B cell (primary cell): ENCODE data around the gene RNF187. TPM values are rescaled to one million over a fixed set of nuclear protein-coding genes. Genes with fewer than 3 reads are reported as not detected.

Experiments
- ATAC-seq: fragments of 200-7000 bp; cut with Tn5 transposase; one replicate; pipeline ENCODE4 v1.10.0; 2021; ENCODE audit warnings: low read depth, mild to moderate bottlenecking, moderate number of reproducible peaks, moderate library complexity
- CTCF ChIA-PET: fragments of 350-600 bp; sonication (Branson Sonifier 250); formaldehyde crosslinking; loops from one replicate; lab custom pipeline; 2021; ENCODE audit warnings: antibody characterized with exemption, inconsistent platforms; lab: Charles Lee
- POLR2A ChIA-PET: fragments of 350-600 bp; sonication (Branson Sonifier 250); formaldehyde crosslinking; loops from one replicate; lab custom pipeline; 2021; ENCODE audit warnings: antibody characterized with exemption; lab: Charles Lee
- DNase-seq: peaks from one replicate; pipeline ENCODE4 v3.0.0; 2013
- H2AFZ ChIP-seq: 2 replicates; pipeline ENCODE4 v1.6.1; 2012; ENCODE audit warnings: mild to moderate bottlenecking, low read depth, low read length; ENCODE audit not compliant: insufficient read depth, poor library complexity, severe bottlenecking
- H3K27ac ChIP-seq, 2 donors: 1 replicate in 1 of 2; 2 replicates in 1 of 2; pipeline ENCODE4 v1.5.1; 2012 to 2013; ENCODE audit warnings: low read length in 2 of 2, mild to moderate bottlenecking in 2 of 2, moderate library complexity in 1 of 2
- H3K27me3 ChIP-seq, 4 experiments: fragments of 200-600 bp in 1 of 4; sonication (generic) in 1 of 4; replicated peaks in 1 of 4; 1 replicate in 2 of 4; 2 replicates in 2 of 4; pipeline versions ENCODE4 v1.6.1 to v1.7.0; 2013 to 2016; ENCODE audit warnings: low read length in 3 of 4, mild to moderate bottlenecking in 2 of 4, mixed read lengths in 1 of 4, moderate library complexity in 1 of 4; ENCODE audit not compliant: insufficient read depth in 4 of 4, control insufficient read depth in 3 of 4; ENCODE audit errors: control extremely low read depth in 1 of 4
- H3K36me3 ChIP-seq, 2 experiments: replicated peaks in 1 of 2; 1 replicate in 1 of 2; 2 replicates in 1 of 2; pipeline versions ENCODE4 v1.6.1 to v1.7.1; 2013; ENCODE audit warnings: low read length in 1 of 2; ENCODE audit not compliant: insufficient read depth in 2 of 2, control insufficient read depth in 1 of 2; ENCODE audit errors: control extremely low read depth in 1 of 2, extremely low read depth in 1 of 2
- H3K4me1 ChIP-seq, 2 donors: fragments of 200-600 bp in 1 of 2; sonication (generic) in 1 of 2; 1 replicate in 1 of 2; 2 replicates in 1 of 2; pipeline versions ENCODE4 v1.5.1 to v1.6.1; 2013 to 2017; ENCODE audit warnings: low read length in 2 of 2; ENCODE audit not compliant: control insufficient read depth in 2 of 2, insufficient read depth in 2 of 2
- H3K4me2 ChIP-seq: replicated peaks from 2 replicates; pipeline ENCODE3; 2012; ENCODE audit warnings: mild to moderate bottlenecking, low read depth, low read length; ENCODE audit not compliant: poor library complexity, severe bottlenecking
- H3K4me3 ChIP-seq, 5 experiments: fragments of 200-600 bp in 1 of 5; sonication (generic) in 1 of 5; 1 replicate in 3 of 5; 2 replicates in 2 of 5; pipeline versions ENCODE4 v1.5.1 to v1.7.0; 2011 to 2016; ENCODE audit warnings: low read length in 4 of 5, mild to moderate bottlenecking in 4 of 5, low read depth in 2 of 5, control low read depth in 1 of 5, moderate library complexity in 1 of 5; ENCODE audit not compliant: insufficient read depth in 1 of 5; ENCODE audit errors: control extremely low read depth in 1 of 5, extremely low read depth in 1 of 5
- H3K79me2 ChIP-seq: fragments of 200-600 bp; sonication (generic); one replicate; pipeline ENCODE4 v1.6.0; 2016; ENCODE audit warnings: low read length; ENCODE audit not compliant: control insufficient read depth, insufficient read depth
- H3K9ac ChIP-seq: fragments of 200-600 bp; sonication (generic); 2 replicates; pipeline ENCODE4 v1.6.1; 2017; ENCODE audit warnings: mild to moderate bottlenecking, low read length, moderate library complexity
- H3K9me3 ChIP-seq, 3 donors: one replicate each; pipeline versions ENCODE4 v1.6.1 to v1.7.1; 2013; ENCODE audit warnings: low read length in 2 of 3; ENCODE audit not compliant: control insufficient read depth in 2 of 3, insufficient read depth in 1 of 3; ENCODE audit errors: control extremely low read depth in 1 of 3
- H4K20me1 ChIP-seq: 2 replicates; pipeline ENCODE4 v1.6.0; 2012; ENCODE audit warnings: mild to moderate bottlenecking, low read length; ENCODE audit not compliant: insufficient read depth, control insufficient read depth, poor library complexity, severe bottlenecking
- H3K27ac Mint-ChIP-seq: one replicate; pipeline ENCODE4 v1.8.0; 2021; ENCODE audit warnings: mixed read lengths
- H3K27me3 Mint-ChIP-seq: one replicate; pipeline ENCODE4 v1.8.0; 2021; ENCODE audit warnings: mixed read lengths
- H3K4me1 Mint-ChIP-seq: one replicate; pipeline ENCODE4 v1.8.0; 2021; ENCODE audit warnings: mixed read lengths
- H3K4me3 Mint-ChIP-seq: one replicate; pipeline ENCODE4 v1.8.0; 2021; ENCODE audit warnings: mixed read lengths
- H3K9me3 Mint-ChIP-seq: one replicate; pipeline ENCODE4 v1.8.0; 2022; ENCODE audit warnings: mixed read lengths; ENCODE audit not compliant: insufficient read depth
- EZH2 ChIP-seq: IDR thresholded peaks from 2 replicates; pipeline ENCODE4 v1.6.1; 2012; ENCODE audit warnings: borderline replicate concordance, low read depth, mild to moderate bottlenecking, moderate library complexity, low read length; ENCODE audit not compliant: insufficient read depth, poor library complexity, severe bottlenecking
- WGBS: methylation state at CpG from one replicate; pipeline ENCODE4 v1.1.5; 2013; ENCODE audit warnings: missing lambda C conversion rate; ENCODE audit not compliant: insufficient coverage; 5-methylcytosine and 5-hydroxymethylcytosine counted together
- intact Hi-C: fragments of 100-400 bp; cut with micrococcal nuclease; formaldehyde crosslinking; loops from one replicate; pipeline ENCODE4 v1.10.0; 2022
- polyA plus RNA-seq: library from polyadenylated mRNA; depleted of rRNA; stranded (reverse); fragments of >200 nt; gene quantifications from 2 replicates; pipeline ENCODE4 v1.2.3, GENCODE V29; 2012
- total RNA-seq, 2 donors: library from RNA; stranded (reverse); fragments of 120-200 nt in 1 of 2; gene quantifications; 1 replicate in 1 of 2; 2 replicates in 1 of 2; pipeline versions ENCODE4 v1.2.3 to v1.2.4, GENCODE V29; 2013 to 2022
- TF ChIP-seq, protein P1 (sequence below): fragments of 200-600 bp; IDR thresholded peaks from one replicate; pipeline ENCODE4 v1.8.0; 2022; ENCODE audit warnings: antibody characterized with exemption, mild to moderate bottlenecking

The RNF187 gene
- total and polyA plus RNA-seq, 2 donors (not counting 1 experiment from before 2014, with no cell fraction given), result 25.5 to 67.3 TPM

DNA sequence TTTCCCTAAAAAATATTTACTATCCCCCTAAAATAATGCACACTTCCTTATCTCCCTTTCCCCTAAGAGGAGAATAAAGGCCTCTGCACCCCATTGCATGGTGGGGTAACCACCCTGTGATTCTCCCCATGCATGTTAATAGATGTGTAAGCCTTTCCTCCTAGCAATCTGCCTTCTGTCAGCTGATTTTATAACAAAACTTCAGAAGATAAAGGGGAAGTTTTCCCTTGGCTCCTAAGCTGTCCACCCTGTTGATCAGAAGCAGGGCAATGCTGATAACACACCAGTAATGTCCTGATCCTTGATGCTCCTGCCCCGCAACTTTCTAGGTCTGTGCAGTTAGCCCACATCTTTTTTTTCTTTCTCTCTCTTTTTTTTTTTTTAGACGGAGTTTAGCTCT is 11.4 kb upstream of the RNF187 start:
- WGBS, result 87% methylated on average over 2 of the region's 2 CpGs
- Histone ChIP-seq H3K27ac (no peak overlapping the region), H3K9me3 (peaks cover 0 to 18% (median 0%) of the 10 kb centered on the region in 3 donors), H3K9ac (no peak overlapping the region), H3K4me3 (no peak overlapping the region), H2AFZ (no peak overlapping the region), H3K4me1 (peaks cover 8 to 10% of the 10 kb centered on the region in 2 donors), H3K4me2 (no peak overlapping the region), H3K36me3 (no peaks in the 10 kb centered on the region), H3K79me2 (no peaks in the 10 kb centered on the region), H4K20me1 (no peaks in the 10 kb centered on the region), H3K27me3 (peaks cover 0 to 14% (median 3%) of the 10 kb centered on the region in 4 experiments)
- DNase-seq (no peak), ATAC-seq (no peak)
- Mint-ChIP-seq H3K4me1 (peaks cover 13% of the 10 kb centered on the region), H3K27ac (no peak overlapping the region), H3K9me3 (no peaks in the 10 kb centered on the region), H3K4me3 (no peak overlapping the region), H3K27me3 (peaks cover 25% of the 10 kb centered on the region)
- TF ChIP-seq, protein P1, sequence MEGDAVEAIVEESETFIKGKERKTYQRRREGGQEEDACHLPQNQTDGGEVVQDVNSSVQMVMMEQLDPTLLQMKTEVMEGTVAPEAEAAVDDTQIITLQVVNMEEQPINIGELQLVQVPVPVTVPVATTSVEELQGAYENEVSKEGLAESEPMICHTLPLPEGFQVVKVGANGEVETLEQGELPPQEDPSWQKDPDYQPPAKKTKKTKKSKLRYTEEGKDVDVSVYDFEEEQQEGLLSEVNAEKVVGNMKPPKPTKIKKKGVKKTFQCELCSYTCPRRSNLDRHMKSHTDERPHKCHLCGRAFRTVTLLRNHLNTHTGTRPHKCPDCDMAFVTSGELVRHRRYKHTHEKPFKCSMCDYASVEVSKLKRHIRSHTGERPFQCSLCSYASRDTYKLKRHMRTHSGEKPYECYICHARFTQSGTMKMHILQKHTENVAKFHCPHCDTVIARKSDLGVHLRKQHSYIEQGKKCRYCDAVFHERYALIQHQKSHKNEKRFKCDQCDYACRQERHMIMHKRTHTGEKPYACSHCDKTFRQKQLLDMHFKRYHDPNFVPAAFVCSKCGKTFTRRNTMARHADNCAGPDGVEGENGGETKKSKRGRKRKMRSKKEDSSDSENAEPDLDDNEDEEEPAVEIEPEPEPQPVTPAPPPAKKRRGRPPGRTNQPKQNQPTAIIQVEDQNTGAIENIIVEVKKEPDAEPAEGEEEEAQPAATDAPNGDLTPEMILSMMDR, result no peak
- TF ChIP-seq EZH2, result no peak
- POLR2A ChIA-PET, result no interaction called here
- intact Hi-C loops, result no loop called here
- CTCF ChIA-PET, result no interaction called here

DNA sequence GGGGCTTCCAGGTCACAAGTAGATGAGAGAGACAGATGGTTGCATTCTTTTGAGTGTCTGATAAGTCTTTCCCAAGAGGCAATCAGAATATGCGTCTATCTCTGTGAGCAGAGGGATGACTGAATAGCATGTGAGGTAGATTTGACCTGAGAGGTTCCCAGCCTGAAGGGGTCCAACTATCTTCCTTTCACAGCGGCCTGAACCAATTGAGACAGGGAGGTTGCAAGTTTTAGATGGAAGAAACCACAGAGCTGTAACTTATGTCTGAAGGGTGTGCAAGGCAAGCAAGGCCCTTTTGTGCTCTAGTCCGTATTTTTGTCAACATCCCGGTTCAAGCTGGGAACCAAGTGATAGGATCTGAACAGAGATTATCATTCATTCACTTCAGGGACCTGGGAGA is 9.9 kb upstream of the RNF187 start:
- H3K27me3 Mint-ChIP-seq, result peaks cover 12% of the 10 kb centered on the region
- CTCF ChIA-PET, result no interaction called here
- H3K4me3 Mint-ChIP-seq, result no peak overlapping the region

More for the DNA sequence above, 9.9 kb upstream of the RNF187 start:
- POLR2A ChIA-PET, result no interaction called here
- H3K36me3 ChIP-seq, result no peaks in the 10 kb centered on the region
- H2AFZ ChIP-seq, result no peak overlapping the region
- no peak for DNase-seq
- H3K4me3 ChIP-seq, result no peak overlapping the region
- H3K79me2 ChIP-seq, result no peaks in the 10 kb centered on the region
- Mint-ChIP-seq H3K27ac (no peak overlapping the region), H3K9me3 (no peaks in the 10 kb centered on the region), H3K4me1 (peaks cover 13% of the 10 kb centered on the region)
- H4K20me1 ChIP-seq, result no peaks in the 10 kb centered on the region
- H3K9ac ChIP-seq, result no peak overlapping the region
- intact Hi-C loops, result no loop called here
- H3K27me3 ChIP-seq, result peaks cover 0 to 3% (median 0%) of the 10 kb centered on the region in 4 experiments
- H3K27ac ChIP-seq, result no peak overlapping the region
- peaks cover 8 to 10% of the 10 kb centered on the region in 2 donors for H3K4me1 ChIP-seq
- 100% methylated on average over 2 of the region's 4 CpGs for WGBS
- H3K4me2 ChIP-seq, result no peak overlapping the region
- no peak for ATAC-seq
- TF ChIP-seq, protein P1, result no peak
- TF ChIP-seq EZH2, result no peak
- peaks cover 0 to 14% (median 0%) of the 10 kb centered on the region in 3 donors for H3K9me3 ChIP-seq
